Measurements from ENCODE around the gene NINJ1. TPM values are rescaled to one million over a fixed set of nuclear protein-coding genes. Genes with fewer than 3 reads are reported as not detected.
A peak's percentile ranks its signal among the peaks of the same experiment; 100 is the strongest.

NINJ1 gene
- total RNA-seq, 1 donor from 2014 or later: 21.6 TPM

DNA sequence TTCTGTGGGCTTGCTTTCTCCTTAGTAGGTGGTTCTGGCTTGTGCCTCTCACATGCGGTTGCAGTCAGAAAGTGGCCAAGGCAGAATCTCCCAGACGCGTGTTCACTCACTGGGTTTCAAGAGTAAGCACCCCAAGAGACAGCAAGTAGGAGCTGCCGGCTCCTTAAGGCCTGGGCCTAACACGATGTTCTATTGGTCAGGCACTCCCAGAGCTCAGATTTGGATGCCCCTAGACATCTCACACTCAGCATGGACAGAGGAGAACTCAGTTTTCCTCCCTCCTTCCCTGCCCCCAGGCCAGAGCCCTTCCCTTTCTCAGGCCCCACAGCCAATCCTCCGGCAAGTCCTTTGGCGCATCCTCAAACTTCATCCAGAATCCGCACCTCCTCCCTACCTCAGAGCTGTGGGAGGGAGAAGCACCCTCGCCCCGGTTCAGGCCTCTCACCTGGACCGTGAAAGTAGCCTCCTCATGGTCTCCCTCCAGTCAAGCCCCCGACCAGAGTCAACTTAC, 44.5 kb downstream of the NINJ1 start:
- Mint-ChIP-seq H3K4me3 (no peak overlapping the region), H3K27me3 (no peaks in the 10 kb centered on the region), H3K4me1 (ENCODE audit: unreplicated experiment) (peaks cover 37% of the 10 kb centered on the region), H3K27ac (no peak overlapping the region), H3K36me3 (no peaks in the 10 kb centered on the region), H3K9me3 (peaks cover 8% of the 10 kb centered on the region)
- no peak for DNase-seq (ENCODE audit: extremely low spot score, unreplicated experiment)
- TF ChIP-seq, protein P1, sequence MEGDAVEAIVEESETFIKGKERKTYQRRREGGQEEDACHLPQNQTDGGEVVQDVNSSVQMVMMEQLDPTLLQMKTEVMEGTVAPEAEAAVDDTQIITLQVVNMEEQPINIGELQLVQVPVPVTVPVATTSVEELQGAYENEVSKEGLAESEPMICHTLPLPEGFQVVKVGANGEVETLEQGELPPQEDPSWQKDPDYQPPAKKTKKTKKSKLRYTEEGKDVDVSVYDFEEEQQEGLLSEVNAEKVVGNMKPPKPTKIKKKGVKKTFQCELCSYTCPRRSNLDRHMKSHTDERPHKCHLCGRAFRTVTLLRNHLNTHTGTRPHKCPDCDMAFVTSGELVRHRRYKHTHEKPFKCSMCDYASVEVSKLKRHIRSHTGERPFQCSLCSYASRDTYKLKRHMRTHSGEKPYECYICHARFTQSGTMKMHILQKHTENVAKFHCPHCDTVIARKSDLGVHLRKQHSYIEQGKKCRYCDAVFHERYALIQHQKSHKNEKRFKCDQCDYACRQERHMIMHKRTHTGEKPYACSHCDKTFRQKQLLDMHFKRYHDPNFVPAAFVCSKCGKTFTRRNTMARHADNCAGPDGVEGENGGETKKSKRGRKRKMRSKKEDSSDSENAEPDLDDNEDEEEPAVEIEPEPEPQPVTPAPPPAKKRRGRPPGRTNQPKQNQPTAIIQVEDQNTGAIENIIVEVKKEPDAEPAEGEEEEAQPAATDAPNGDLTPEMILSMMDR (conservative IDR thresholded peaks at IDR 0.05): no peak

DNA sequence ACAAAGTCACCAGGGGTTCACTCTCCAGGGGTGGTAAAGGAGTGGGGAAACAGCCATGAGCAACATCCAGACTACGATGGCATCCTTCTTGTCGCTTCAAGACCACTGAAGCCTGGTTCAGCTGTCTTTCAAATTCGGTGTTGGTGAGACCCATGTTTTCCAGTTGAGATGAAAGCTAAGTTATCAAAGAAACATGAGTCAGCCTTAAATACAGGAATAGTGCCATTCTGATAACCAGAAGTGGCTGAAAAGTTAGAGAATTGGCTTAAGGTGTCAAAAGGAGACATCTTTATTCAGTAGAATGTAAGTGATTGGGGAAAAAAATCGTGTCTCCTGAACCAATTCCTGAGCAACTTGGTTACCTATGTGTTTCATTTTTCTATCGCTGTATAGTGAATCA, 45.0 kb downstream of the NINJ1 start:
- TF ChIP-seq, protein P1 (conservative IDR thresholded peaks at IDR 0.05): no peak
- no peak for DNase-seq (ENCODE audit: extremely low spot score, unreplicated experiment)
- Mint-ChIP-seq H3K27ac (no peak overlapping the region), H3K9me3 (peaks cover 8% of the 10 kb centered on the region), H3K4me3 (no peak overlapping the region), H3K4me1 (ENCODE audit: unreplicated experiment) (peaks cover 35% of the 10 kb centered on the region), H3K27me3 (no peaks in the 10 kb centered on the region), H3K36me3 (no peaks in the 10 kb centered on the region)

DNA sequence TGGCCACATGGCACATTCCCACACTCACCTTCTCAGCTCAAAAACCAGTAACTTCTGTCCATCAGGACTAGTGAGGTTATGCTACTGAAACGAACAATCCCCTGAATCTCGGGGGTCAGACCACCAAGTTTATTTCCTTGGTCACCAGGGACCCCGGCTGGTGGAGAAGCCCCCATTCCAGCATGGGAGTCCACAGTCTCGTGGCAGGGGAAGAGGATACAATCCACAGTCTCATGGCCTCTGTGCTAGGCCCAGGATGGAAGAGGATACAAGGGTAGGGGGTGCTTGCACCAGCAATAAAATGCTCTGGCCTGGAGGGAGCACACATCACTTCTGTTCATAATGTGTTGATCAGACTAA, 45.4 kb downstream of the NINJ1 start:
- Mint-ChIP-seq H3K4me1 (ENCODE audit: unreplicated experiment) (peaks cover 33% of the 10 kb centered on the region), H3K9me3 (peaks cover 8% of the 10 kb centered on the region), H3K27ac (no peak overlapping the region), H3K36me3 (no peaks in the 10 kb centered on the region), H3K27me3 (no peaks in the 10 kb centered on the region), H3K4me3 (no peak overlapping the region)
- TF ChIP-seq, protein P1 (conservative IDR thresholded peaks at IDR 0.05): no peak
- no peak for DNase-seq (ENCODE audit: extremely low spot score, unreplicated experiment)

DNA sequence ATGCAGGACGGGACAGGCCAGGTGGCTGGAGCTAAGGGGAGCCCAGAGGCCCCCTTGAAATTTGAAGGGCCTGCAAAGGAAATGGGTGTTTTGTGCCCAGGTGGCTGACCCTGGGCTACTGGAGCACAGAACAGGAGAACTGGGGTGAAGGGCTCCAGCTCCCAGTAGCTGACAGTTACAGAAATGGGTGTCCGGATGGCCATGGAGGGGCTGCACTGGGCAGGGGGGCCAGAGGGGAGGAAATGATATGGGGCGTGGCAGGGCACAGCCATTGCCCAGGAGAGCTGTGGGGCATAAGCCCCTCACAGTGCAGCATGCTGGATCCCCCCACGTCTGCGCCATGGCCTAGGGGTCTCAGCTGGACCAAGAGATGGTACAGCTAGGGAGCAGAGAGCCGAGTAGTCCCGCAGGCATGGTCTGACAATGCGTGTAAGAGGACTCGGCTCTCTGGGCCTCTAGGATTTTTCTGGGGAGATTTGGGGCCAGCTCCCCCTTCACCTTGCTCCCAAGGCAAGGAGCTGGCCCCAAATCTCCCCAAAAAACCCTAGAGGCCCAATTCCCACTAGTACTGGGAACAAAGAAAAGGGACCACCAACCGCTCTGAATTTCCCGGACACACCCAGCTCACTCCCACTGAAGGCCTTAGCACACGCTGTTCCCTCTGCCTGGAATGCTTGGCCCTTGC, 45.9 kb downstream of the NINJ1 start:
- Mint-ChIP-seq H3K4me1 (ENCODE audit: unreplicated experiment) (peaks cover 32% of the 10 kb centered on the region), H3K4me3 (no peak overlapping the region), H3K27ac (no peak overlapping the region), H3K9me3 (peaks cover 8% of the 10 kb centered on the region), H3K27me3 (no peaks in the 10 kb centered on the region), H3K36me3 (no peaks in the 10 kb centered on the region)
- TF ChIP-seq, protein P1 (conservative IDR thresholded peaks at IDR 0.05): no peak
- no peak for DNase-seq (ENCODE audit: extremely low spot score, unreplicated experiment)

DNA sequence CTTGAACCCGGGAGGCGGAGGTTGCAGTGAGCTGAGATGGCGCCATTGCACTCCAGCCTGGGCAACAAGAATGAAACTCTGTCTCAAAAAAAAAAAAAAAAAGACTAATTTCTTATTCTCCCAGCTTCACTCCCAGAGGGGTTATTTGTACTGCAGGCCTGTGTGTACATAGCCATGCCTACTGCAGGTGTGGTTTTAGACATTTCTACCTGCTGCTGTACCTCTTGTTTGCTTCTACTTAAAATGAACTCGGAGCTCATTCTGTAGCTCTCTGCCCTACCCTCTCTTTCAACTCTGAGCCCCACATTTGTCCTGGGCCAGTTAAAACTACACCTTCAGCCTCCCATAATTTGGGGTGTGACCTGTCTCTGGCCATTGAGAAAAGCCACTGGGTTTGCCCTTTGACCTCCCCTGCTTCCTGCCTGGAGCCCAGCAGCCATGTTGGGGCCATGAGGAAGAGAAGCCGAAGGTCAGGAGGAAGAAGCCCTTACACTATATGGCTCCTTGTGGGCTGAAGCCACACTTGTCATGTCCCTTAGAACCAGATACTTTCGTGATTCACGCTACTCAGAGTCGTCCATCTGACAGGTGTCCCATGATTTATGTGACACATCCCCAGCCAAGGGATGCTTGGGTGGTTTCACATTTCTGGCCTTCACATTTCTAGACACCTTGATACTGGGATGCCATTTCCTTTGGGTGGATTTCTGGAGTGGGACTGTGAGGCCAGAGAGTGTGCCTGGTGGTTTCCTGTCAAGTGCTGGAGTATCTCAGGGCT, 47.4 kb downstream of the NINJ1 start:
- no peaks in the 10 kb centered on the region for H3K36me3 Mint-ChIP-seq
- peak overlapping the region; percentile 74 for H3K27ac Mint-ChIP-seq
- H3K4me3 Mint-ChIP-seq: no peak overlapping the region
- DNase-seq (ENCODE audit: extremely low spot score, unreplicated experiment): no peak
- H3K4me1 Mint-ChIP-seq (ENCODE audit: unreplicated experiment): peaks cover 19% of the 10 kb centered on the region
- TF ChIP-seq, protein P1 (conservative IDR thresholded peaks at IDR 0.05): no peak
- peaks cover 8% of the 10 kb centered on the region for H3K9me3 Mint-ChIP-seq
- no peaks in the 10 kb centered on the region for H3K27me3 Mint-ChIP-seq

All from type B pancreatic cell (in vitro differentiated cells).